GM19238 (cell line): ENCODE data around the gene PLEKHH1.

Experiments used
- DNase-seq: peaks from one replicate; pipeline ENCODE4 v3.0.0; 2011; ENCODE audit warnings: low spot score; ENCODE audit not compliant: insufficient read length

PLEKHH1 gene

GRCh38 chr14:67510121-67510520 is 23.0 kb upstream of the PLEKHH1 start:
- DNase-seq, result no peak

GRCh38 chr14:67510836-67511235 is 22.3 kb upstream of the PLEKHH1 start:
- DNase-seq, result no peak

- no peak for DNase-seq
Observed at GRCh38 chr14:67512463-67513310, 20.4 kb upstream of the PLEKHH1 start.

- DNase-seq, result peak; percentile 19
Observed at GRCh38 chr14:67513631-67514108, 19.4 kb upstream of the PLEKHH1 start.

GRCh38 chr14:67514203-67514607 is 18.9 kb upstream of the PLEKHH1 start:
- DNase-seq, result no peak

GRCh38 chr14:67514650-67515385 is 18.3 kb upstream of the PLEKHH1 start:
- peak; percentile 62 for DNase-seq

- peak; percentile 41 for DNase-seq
Observed at GRCh38 chr14:67515386-67516079, 17.6 kb upstream of the PLEKHH1 start.

- DNase-seq, result no peak
Observed at GRCh38 chr14:67516676-67517075, 16.4 kb upstream of the PLEKHH1 start.

- DNase-seq, result no peak
Observed at GRCh38 chr14:67517083-67517482, 16.0 kb upstream of the PLEKHH1 start.

- DNase-seq, result no peak
Observed at GRCh38 chr14:67519406-67519805, 13.7 kb upstream of the PLEKHH1 start.

GRCh38 chr14:67520482-67520881 is 12.6 kb upstream of the PLEKHH1 start:
- DNase-seq, result no peak

- DNase-seq, result no peak
Observed at GRCh38 chr14:67522270-67522669, 10.8 kb upstream of the PLEKHH1 start.

- no peak for DNase-seq
Observed at GRCh38 chr14:67523764-67524633, 9.1 kb upstream of the PLEKHH1 start.

- no peak for DNase-seq
Observed at GRCh38 chr14:67524634-67524963, 8.5 kb upstream of the PLEKHH1 start.

GRCh38 chr14:67525389-67525788 is 7.7 kb upstream of the PLEKHH1 start:
- DNase-seq, result no peak

- no peak for DNase-seq
Observed at GRCh38 chr14:67526181-67526580, 6.9 kb upstream of the PLEKHH1 start.

- DNase-seq, result peak; percentile 27
Observed at GRCh38 chr14:67526676-67527459, 6.2 kb upstream of the PLEKHH1 start.

- no peak for DNase-seq
Observed at GRCh38 chr14:67527756-67528155, 5.3 kb upstream of the PLEKHH1 start.

- DNase-seq, result no peak
Observed at GRCh38 chr14:67528276-67528675, 4.8 kb upstream of the PLEKHH1 start.
